ENCODE measurements around the gene ARL5B. TPM values are rescaled to one million over a fixed set of nuclear protein-coding genes. Genes with fewer than 3 reads are reported as not detected.

ARL5B gene
- total RNA-seq, 4 donors from 2014 or later = 8.3 to 12.1 (median 11.1) TPM

GRCh38 chr10:18681971-18682411, 22.8 kb downstream of the ARL5B start:
- no peak overlapping the region for H3K4me3 ChIP-seq
- H3K4me1 ChIP-seq = no peaks in the 10 kb centered on the region
- H3K9me3 ChIP-seq = no peaks in the 10 kb centered on the region
- peaks cover 0 to 12% of the 10 kb centered on the region in 2 donors for H3K36me3 ChIP-seq
- no peak for ATAC-seq
- no peaks in the 10 kb centered on the region for H3K27me3 ChIP-seq
- H3K27ac ChIP-seq = no peak overlapping the region
- no peak for TF ChIP-seq POLR2AphosphoS5 (IDR thresholded peaks at IDR 0.05)
- TF ChIP-seq POLR2A (IDR thresholded peaks at IDR 0.05) = no peak
- TF ChIP-seq EP300 (IDR thresholded peaks at IDR 0.05) = no peak
- TF ChIP-seq CTCF (IDR thresholded peaks at IDR 0.05) = no peak
- 54 to 65% methylated on average over 3 to 4 of the region's 4 CpGs for WGBS, 2 donors (ENCODE audit: low coverage in 1 of 2)

- no peaks in the 10 kb centered on the region for H3K4me1 ChIP-seq
- no peaks in the 10 kb centered on the region for H3K9me3 ChIP-seq
- no peaks in the 10 kb centered on the region for H3K27me3 ChIP-seq
- ATAC-seq = no peak
- no peak overlapping the region for H3K27ac ChIP-seq
- no peak overlapping the region for H3K4me3 ChIP-seq
- 20 to 62% methylated on average over 1 of the region's 1 CpG for WGBS, 2 donors (ENCODE audit: low coverage in 1 of 2)
- peaks cover 0 to 6% of the 10 kb centered on the region in 2 donors for H3K36me3 ChIP-seq
- TF ChIP-seq POLR2AphosphoS5 (IDR thresholded peaks at IDR 0.05) = no peak
- TF ChIP-seq POLR2A (IDR thresholded peaks at IDR 0.05) = no peak
- TF ChIP-seq EP300 (IDR thresholded peaks at IDR 0.05) = no peak
- no peak for TF ChIP-seq CTCF (IDR thresholded peaks at IDR 0.05)
These were observed 24.2 kb downstream of the ARL5B start for GRCh38 chr10:18683427-18683826.

- H3K27ac ChIP-seq = no peak overlapping the region
- 86% methylated on average over 1 of the region's 1 CpG; no CpG with 5 or more reads in 1 of the 2 donors for WGBS, 2 donors (ENCODE audit: low coverage in 1 of 2)
- TF ChIP-seq POLR2A (IDR thresholded peaks at IDR 0.05) (no peak), CTCF (IDR thresholded peaks at IDR 0.05) (no peak), POLR2AphosphoS5 (IDR thresholded peaks at IDR 0.05) (no peak), EP300 (IDR thresholded peaks at IDR 0.05) (no peak)
- no peaks in the 10 kb centered on the region for H3K4me1 ChIP-seq
- ATAC-seq = no peak
- no peaks in the 10 kb centered on the region for H3K9me3 ChIP-seq
- peaks cover 0 to 6% of the 10 kb centered on the region in 2 donors for H3K36me3 ChIP-seq
- no peak overlapping the region for H3K4me3 ChIP-seq
- H3K27me3 ChIP-seq = no peaks in the 10 kb centered on the region
These were observed 25.2 kb downstream of the ARL5B start for GRCh38 chr10:18684416-18684815.

- TF ChIP-seq POLR2AphosphoS5 (IDR thresholded peaks at IDR 0.05) = no peak
- TF ChIP-seq EP300 (IDR thresholded peaks at IDR 0.05) = no peak
- no peak for TF ChIP-seq POLR2A (IDR thresholded peaks at IDR 0.05)
- TF ChIP-seq CTCF (IDR thresholded peaks at IDR 0.05) = no peak
- ATAC-seq = no peak
- Histone ChIP-seq H3K4me3 (no peak overlapping the region), H3K36me3 (peaks cover 0 to 6% of the 10 kb centered on the region in 2 donors), H3K27ac (no peak overlapping the region), H3K27me3 (no peaks in the 10 kb centered on the region), H3K4me1 (no peaks in the 10 kb centered on the region), H3K9me3 (no peaks in the 10 kb centered on the region)
- 60 to 71% methylated on average over 2 to 3 of the region's 3 CpGs for WGBS, 2 donors (ENCODE audit: low coverage in 1 of 2)
These were observed 25.7 kb downstream of the ARL5B start for GRCh38 chr10:18684953-18685352.

GRCh38 chr10:18685555-18685954, 26.3 kb downstream of the ARL5B start:
- TF ChIP-seq POLR2AphosphoS5 (IDR thresholded peaks at IDR 0.05) = no peak
- TF ChIP-seq EP300 (IDR thresholded peaks at IDR 0.05) = no peak
- TF ChIP-seq POLR2A (IDR thresholded peaks at IDR 0.05) = no peak
- TF ChIP-seq CTCF (IDR thresholded peaks at IDR 0.05) = no peak
- H3K4me3 ChIP-seq = no peak overlapping the region

More at GRCh38 chr10:18685555-18685954, 26.3 kb downstream of the ARL5B start:
- peaks cover 0 to 6% of the 10 kb centered on the region in 2 donors for H3K36me3 ChIP-seq
- no peaks in the 10 kb centered on the region for H3K27me3 ChIP-seq
- no peak overlapping the region for H3K27ac ChIP-seq
- no peaks in the 10 kb centered on the region for H3K4me1 ChIP-seq
- ATAC-seq = no peak
- H3K9me3 ChIP-seq = no peaks in the 10 kb centered on the region
- WGBS, 2 donors (ENCODE audit: low coverage in 1 of 2) = 79 to 86% methylated on average over 6 to 7 of the region's 7 CpGs
